HG03571 (cell line): Measurements from ENCODE around the gene USP54.

Source experiments
- ATAC-seq: cut with Tn5 transposase; IDR thresholded peaks from one replicate; pipeline ENCODE4 v1.9.1; 2021; ENCODE audit not compliant: unreplicated experiment

USP54 gene

DNA sequence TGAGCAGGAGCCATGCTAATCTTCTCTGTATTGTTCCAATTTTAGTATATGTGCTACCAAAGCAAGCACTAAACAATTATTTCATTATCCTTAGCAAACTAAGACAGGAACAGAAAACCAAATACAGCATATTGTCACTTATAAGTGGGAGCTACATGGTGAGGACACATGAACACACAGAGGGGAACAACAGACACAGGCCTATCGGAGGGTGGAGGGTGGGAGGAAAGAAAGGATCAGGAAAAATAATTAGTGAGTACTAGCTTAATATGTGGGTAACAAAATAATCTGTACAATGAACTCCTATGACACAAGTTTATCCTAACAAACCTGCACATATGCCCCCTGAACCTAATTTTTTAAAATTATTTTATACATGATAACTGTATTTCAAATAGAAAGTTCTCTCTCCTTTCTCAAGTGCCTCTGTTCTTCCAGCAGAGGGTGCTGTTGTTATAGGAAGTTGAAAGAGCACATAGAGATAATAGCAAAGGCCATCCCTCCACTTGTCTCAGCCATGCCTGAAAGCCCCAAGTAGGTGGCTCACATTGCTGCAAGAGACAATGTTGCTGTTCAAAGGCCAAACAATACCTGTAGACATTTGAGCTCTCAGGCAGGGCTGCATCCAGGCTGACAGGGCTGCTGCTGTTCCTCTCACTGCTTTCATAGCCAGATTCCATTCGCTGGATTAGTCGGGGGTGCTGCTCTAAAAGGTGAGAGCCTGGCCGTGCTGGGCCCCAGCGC, 61.9 kb downstream of the USP54 start:
- ATAC-seq: no peak

DNA sequence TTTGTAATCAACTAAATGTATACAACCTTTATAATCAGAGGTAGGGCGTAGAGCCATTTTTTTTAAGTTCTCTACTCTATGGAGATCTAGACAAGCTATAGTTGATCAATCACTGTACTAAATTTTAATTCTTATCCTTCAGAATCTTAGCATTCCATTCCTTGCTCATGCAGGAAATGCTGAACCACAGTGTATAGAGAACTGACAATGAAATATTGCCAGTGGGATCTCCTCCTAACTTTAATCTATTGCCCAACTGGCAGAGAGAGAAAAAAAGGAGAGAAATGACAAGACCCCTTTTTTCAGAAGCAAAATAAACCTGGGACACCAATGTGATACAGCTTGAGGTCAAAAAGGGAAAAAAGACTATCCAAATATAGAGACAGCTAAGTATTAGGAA, 68.9 kb downstream of the USP54 start:
- no peak for ATAC-seq

DNA sequence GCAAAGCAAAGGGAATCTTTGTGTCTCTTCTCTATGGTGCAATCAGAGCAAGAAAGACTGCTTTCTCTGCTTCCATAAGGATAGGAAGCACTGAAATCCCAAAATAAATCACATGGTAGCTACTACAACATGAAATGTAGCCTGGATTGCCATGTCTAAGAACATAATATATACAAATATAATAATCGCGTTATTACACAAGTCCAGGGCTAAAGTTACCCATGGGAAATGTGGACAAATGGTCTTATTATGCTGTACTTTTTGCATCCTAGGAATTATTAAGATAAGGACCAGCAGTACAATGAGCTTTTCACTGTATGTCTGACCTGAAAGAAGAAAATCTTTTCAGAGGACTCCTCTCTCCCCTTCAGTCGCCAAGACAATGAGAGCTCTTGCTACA, 71.8 kb downstream of the USP54 start:
- no peak for ATAC-seq

DNA sequence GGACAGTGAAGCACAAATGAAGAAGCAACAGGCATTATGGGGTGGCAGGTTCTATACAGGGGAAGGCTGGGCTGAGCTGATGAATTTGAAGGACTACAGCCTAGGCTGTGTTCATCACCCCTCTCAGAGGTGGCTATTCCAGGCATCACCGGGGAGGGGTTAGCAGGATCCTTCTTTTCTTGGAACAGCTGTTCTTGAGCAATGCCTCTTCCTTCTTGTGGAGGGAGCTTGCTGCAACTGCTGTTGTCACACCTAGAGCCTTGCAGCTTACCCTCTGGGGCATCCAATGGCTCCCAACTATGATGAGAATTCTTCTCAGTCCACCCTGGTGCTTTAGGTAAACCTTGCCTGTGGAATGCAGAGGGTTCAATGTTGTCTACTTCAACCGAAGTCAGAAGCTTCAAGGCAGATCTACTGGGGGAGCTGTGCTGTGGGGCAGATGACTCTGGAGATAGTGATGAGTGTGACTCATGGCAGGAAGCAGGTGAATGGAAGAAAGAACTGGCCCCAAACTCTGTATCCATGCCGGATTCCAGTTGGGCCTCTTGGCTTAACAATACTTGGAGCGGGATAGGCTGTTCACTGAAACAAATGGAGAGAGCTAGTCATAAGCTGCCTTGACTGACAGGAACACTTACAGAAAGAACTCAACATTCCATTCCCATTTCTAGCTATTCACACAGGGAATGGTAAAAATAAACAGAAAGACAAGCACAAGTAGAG, 73.8 kb downstream of the USP54 start:
- ATAC-seq: no peak

DNA sequence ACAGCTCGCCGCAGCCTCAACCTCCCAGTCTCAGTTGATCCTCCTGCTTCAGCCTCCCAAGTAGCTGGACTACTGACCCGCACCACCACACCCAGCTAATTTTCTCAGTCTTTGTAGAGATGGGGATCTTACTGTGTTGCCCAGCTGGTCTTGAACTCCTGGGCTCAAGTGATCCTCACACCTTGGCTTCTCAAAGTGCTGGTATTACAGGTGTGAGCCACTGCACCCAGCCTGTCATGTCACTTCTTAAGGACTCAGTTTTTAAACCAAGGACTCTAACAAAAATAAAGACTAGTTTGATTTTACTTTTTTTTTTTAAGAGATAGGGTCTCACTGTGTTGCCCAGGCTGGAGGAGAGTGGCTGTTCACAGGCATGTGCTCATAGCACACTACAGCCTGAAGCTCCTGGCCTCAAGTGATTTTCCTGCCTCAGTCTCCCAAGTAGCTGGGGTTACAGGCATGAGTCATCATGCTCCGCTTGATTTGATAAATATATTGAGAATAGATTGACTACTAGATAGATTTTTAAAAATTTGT, 78.9 kb downstream of the USP54 start:
- no peak for ATAC-seq

DNA sequence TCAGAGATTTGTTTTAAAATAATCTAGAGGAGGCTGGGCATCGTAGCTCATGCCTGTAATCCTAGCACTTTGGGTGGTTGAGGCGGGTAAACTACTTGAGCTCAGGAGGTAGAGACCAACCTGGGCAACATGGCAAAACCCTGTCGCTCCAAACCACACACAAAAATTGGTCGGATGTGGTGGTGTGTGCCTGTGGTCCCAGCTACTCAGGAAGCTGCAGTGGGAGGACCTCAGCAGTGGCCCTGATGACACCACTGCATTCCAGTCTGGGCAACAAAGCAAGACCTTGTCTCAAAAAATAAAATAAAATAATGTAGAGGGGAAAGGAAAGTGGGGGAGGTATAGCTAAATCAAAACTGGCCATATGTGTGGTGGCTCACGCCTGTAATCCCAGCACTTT, 81.4 kb downstream of the USP54 start:
- ATAC-seq: no peak

DNA sequence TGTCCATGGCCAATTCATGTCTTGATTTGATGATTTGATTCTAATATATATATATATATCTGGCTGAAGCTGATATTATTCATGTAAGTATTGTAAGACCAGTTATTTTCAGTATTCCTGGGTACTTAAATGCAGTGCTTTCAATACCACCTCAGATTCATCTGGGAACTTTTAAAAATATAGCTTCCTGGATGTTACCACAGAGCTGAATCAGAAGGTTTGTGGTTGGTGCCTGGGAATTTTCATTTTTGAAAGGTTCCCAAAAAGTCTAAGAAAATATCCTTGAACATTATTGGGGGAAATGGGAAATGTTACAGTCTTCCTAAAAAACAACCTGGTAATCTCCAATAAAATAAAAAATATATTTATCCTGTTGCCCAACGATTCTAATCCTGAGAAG, 84.7 kb downstream of the USP54 start:
- no peak for ATAC-seq

DNA sequence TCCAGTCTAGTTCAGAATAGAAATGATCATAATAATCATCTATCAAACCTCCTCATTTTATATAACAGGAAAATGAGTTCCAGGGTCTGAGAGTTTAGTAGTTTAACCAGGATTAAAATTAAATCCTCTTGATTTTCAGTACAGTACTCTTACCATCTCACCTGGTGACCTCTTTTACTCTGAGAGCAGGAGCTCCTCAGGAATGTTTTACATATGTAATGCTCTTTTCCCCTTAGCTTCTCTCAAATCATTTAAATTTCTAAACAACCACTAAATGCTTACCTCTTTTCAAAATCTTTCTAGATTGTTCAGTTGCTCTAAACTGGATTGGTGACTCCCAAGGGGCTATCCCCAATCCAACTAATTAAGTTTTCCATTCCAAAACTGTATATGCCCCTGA, 85.1 kb downstream of the USP54 start:
- ATAC-seq: no peak

DNA sequence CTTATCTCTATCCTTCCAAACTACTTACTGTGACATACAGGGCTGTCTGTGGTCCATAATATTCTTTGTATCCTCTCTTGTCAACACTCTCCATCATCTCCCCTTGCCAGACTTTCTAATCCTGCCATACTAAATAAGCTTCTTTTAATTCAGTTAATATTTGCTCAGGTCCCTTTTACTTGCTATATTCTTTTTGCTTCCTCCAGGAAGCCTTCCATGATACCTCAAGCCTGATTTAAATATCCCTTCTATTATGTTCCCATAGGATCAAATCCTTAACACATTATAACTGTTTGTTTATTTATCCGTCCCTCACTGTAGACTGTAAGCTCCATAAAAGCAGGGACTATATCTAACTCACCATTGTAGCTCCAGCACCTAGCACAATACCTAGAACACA, 88.1 kb downstream of the USP54 start:
- ATAC-seq: no peak

DNA sequence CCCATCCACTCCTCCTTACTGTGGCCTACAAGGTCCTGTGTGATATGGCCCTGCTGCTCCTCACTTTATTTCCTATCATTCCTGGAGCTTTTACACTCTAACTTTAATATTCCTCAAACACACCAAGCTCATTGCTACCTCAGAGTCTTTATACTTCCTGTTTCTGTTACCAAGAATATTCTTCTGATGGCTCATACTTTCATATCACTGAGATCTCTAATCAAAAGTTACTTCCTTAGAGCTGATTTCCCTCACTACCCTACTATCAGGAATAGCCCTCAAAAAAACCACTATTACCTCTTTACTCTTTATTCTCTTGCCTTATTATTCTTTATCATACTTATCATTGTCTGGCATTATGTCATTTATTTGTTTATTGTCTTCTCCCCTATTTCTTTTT, 89.5 kb downstream of the USP54 start:
- ATAC-seq: no peak

DNA sequence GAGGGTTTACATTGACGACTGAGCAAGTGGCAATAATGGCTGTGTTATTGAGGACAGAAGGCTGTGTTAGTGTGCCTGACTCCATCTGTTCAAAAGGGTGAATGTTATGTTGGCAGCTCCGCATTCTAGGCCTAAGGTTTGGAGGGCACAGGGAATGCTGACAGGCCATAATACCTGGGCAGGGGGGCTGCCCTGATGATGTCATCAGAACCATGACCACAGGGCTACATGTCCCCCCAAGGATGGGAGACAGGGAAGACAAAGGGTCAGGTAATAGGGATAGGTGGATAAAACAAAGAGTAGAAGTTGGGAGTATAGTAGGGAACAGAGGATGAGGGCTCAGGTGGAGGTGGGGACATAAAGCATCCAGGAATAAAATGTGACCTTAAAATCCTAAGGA, 93.5 kb downstream of the USP54 start:
- no peak for ATAC-seq

DNA sequence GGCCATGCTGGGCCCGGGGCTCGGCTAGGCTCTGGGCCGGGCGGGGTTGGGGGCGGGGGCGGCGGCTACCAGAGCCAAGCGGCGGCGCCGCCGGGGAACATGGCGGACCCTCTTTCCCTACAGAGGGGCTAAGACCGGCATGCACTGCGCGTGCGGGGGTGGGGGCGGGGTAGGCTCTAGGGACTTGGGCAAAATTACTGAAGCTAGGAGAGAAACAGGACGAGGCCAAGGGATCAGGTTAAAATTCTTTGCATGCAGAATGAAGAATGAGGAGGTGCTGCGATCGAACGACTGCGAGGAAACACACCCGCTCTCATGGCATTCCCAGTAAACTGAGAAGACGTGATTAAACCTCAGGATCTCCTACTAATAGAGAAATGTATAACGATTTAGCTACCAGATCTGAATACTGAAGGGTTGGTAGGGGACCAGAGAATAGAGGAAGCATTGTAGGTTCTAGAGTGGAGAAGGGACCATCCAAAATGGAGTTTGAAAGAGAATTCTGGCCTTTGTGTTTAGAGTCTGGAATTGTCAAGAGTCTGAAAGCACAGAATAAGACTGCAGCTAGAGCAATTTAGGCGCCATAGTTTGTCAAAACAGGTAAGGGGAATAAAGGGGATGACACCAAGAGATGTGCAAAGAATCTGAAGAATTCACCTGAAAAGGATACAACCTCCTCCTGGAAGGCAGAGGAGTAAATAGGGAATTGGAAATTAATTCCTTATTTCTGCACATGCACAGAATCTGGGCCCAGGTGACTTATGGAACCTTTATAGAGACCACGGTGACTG, 95.1 kb downstream of the USP54 start, which contains the start of gene PPP3CB:
Gene PPP3CB, minus strand, starts transcription at position 141 of the 791 bp plus-strand sequence. Its CDS starts 135 bp downstream, at position 6.
- ATAC-seq: peak; percentile 56

DNA sequence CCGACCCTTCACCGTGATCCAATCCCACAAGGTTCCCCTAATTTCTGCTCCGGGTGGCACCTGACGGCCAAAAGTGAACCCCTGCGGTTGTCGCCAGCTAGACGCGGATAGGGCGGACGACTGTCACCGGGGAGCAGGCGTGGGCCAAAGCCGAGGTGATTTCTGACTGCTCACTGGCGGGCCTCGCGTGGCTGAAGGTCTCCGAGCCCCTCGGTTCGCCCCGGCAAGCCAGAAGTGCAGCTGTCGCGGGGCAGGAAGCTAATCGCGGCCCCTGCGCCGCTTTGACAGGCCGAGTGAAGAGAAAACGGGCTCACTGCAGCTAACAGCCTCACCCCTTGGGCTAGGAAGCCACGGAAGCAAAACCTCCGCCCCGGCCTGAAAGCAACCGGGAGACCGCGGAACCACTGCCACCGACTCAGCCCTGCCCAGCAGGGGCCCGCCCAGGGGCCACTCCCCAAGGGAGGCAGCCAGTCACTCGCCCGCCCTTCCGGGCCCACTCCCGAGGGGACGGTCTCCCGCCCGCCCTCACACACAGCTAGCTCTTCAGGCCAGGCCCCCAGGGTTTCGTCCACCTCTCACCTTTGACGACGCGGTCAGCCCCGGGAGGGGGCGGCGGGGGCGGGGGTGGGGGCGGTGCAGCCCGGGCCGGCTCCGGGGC, 95.8 kb downstream of the USP54 start:
- ATAC-seq: peak; percentile 87

DNA sequence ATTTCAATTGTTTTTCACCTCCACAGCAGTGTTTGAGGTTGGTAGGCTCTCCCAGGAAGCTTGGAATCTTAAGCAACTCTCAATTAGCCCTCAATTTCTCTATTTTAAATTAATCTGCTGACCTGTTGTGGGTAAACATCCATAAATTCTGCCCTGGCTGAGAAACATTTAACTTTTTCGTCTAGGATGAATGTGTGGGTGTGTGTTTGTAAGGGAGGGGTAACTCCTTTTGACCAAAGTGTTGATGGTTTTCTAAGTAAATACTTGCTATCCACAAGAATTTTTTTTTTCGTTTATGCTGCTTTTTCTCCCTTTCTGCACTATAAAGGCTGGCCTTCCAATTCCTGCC, 96.3 kb downstream of the USP54 start:
- no peak for ATAC-seq

DNA sequence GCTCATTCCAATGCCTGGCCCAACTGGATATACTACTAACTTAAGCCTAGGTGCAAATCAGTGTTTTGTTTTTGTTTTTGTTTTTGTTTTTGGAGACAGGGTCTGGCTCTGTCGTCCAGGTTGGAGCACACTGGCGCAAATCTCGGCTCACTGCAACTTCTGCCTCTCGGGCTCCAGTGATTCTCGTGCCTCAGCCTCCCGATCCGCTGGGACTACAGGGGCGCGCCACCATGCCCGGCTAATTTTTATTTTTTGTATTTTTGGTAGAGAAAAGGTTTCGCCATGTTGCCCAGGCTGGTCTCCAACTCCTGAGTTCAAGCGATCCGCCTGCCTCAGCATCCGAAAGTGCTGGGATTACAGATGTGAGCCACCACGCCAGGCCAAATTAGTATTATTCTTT, 96.9 kb downstream of the USP54 start:
- ATAC-seq: no peak

DNA sequence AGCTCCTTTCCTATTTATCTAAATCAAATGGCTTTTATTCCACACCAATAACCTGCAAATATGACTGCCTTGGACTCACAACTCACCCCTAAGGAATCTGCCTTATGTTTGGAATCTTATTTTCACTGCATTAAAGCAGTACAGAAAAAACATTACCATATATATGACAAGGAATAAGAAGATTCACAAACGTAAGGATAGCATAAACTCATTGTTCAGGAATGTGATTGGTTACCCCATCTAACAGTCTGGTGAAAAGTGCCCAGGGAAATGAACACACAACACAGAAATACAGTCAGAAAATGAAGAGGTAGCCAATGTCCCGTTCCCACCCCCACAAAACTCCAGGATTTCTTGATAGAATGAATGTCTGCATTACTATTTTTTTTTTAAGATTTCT, 97.4 kb downstream of the USP54 start:
- ATAC-seq: no peak

DNA sequence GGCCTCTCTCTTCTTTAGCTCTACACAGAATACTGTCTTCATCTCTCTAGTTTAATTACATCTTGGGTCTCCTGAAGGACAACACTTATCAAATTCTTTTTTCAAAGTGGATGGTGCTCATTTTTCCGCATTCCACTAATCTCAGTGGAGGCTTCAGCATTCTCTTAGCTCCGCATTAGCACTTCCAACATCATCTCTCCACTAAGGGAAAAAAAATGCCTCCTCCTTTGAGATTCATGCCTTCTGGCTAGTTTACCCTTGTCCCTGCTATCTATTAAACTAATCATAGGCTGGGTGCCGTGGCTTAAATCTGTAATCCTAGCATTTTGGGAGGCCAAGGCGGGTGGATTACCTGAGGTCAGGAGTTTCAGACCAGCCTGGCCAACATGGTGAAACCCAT, 104.5 kb downstream of the USP54 start:
- ATAC-seq: no peak

DNA sequence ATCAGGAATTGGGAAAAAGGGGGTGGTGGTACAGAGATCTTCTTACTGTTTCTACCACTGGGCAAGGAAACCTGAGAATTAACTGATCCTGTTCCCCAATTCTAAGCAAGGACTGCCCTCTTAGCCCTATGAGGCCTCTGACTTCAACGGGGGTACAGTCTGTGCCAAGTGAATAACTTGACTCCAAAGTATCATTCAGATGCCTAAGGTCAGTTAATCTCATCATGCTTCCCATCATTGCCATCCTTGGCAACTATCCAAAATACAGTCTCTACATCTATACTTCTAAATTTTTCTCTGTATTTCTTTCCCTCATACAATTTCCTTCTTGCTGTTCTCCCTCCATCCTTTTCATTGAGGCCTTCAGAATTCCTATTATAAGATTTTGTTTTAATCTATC, 105.8 kb downstream of the USP54 start:
- no peak for ATAC-seq

DNA sequence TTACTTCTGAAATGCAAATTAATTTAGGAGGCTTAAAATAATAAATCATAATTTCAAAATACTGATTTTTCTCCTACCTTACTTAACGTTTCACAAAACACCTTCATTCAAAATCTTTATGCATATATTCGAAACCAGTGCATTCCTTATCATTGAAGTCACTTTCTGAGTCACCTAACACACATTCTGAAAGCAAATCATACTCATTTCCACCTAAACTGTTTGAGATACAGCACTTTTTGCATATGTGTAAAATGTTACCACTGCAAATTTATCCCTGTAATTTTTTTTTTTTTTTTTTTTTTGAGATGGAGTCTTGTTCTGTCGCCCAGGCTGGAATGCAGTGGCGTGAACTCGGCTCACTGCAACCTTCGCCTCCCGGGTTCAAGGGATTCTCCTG, 111.0 kb downstream of the USP54 start:
- ATAC-seq: no peak

DNA sequence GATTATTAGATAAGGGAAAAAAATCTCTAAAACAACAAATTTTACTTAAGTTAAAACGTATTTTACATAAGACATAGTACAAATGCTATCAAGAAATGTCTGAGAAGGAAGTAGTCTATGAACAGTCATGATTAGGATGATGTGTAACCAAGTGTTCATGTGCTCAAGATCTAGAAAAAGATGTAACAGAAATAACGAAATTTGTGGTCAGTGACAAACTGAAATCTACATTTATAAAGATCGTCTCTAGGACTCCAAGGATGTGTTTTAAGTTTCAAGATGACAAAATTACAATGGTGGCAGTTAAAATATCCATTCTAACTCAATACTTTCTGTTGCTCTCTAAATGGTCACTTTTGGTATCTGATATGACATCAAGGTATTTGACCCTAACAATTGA, 112.5 kb downstream of the USP54 start:
- ATAC-seq: no peak

DNA sequence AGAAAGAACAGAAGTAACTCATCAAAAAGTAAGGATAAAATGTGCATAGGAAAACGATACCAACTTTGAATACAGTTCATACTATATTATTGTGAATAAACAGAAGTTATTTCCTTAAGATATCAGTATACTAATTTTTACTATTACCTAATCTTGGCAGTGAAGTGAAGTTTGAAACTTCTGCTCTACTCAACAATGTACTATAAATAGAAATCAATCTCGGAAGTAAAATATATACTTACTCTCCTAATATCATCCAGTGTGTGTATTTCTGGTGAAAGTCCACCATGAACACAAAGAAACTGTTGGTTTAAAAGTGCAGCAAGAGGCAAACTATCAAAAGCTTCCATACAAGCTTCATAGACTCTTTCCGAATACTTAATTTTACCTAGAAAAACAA, 119.9 kb downstream of the USP54 start:
- no peak for ATAC-seq
